ENCODE results near the gene TBX21. TPM values are rescaled to one million over a fixed set of nuclear protein-coding genes. Genes with fewer than 3 reads are reported as not detected.
A peak's percentile ranks its signal among the peaks of the same experiment; 100 is the strongest.

Gene TBX21
- total and polyA plus RNA-seq, 4 donors, result 0.53 to 2.0 (median 0.80) TPM

- no peak overlapping the region for H3K4me3 ChIP-seq
- TF ChIP-seq CTCF (IDR thresholded peaks at IDR 0.05; ENCODE audit: control extremely low read depth, extremely low read depth), result no peak
- DNase-seq, result peak; percentile 47 to 71 (median 65)
Measured at GRCh38 chr17:47785538-47786123, 52.6 kb downstream of the TBX21 start.

GRCh38 chr17:47789611-47790561, 56.9 kb downstream of the TBX21 start:
- peak; percentile 13 to 48 (median 36) for DNase-seq
- Histone ChIP-seq H3K4me3 (no peak overlapping the region), H3K27me3 (ENCODE audit: control insufficient read depth in 3 of 3, insufficient read depth in 3 of 3, low read length in 2 of 3) (peaks cover 3 to 46% (median 27%) of the 10 kb centered on the region in 3 donors), H3K9me3 (ENCODE audit: control insufficient read depth in 4 of 4, insufficient read depth in 3 of 4, low read length in 3 of 4) (no peaks in the 10 kb centered on the region), H3K27ac (ENCODE audit: low read depth in 1 of 2, low read length in 1 of 2) (no peak overlapping the region), H3K9ac (ENCODE audit: insufficient read depth in 1 of 2, low read length in 2 of 2) (no peak overlapping the region), H3K4me1 (ENCODE audit: control insufficient read depth in 5 of 5, insufficient read depth in 5 of 5, low read length in 5 of 5) (peaks cover 0 to 5% (median 0%) of the 10 kb centered on the region in 5 donors), H3K36me3 (ENCODE audit: control insufficient read depth in 4 of 4, insufficient read depth in 4 of 4, low read length in 4 of 4) (no peaks in the 10 kb centered on the region)
- peak; percentile 80 for ATAC-seq (ENCODE audit: insufficient read depth, low FRiP score)
- peak; percentile 17 for TF ChIP-seq CTCF (IDR thresholded peaks at IDR 0.05; ENCODE audit: control extremely low read depth, extremely low read depth)
- 2% methylated on average over 45 to 70 of the region's 70 CpGs for WGBS, 2 donors

More at GRCh38 chr17:47785538-47786123, 52.6 kb downstream of the TBX21 start:
- ATAC-seq (ENCODE audit: insufficient read depth, low FRiP score), result no peak
- peaks cover 0 to 5% (median 0%) of the 10 kb centered on the region in 5 donors for H3K4me1 ChIP-seq (ENCODE audit: control insufficient read depth in 5 of 5, insufficient read depth in 5 of 5, low read length in 5 of 5)
- no peaks in the 10 kb centered on the region for H3K9me3 ChIP-seq (ENCODE audit: control insufficient read depth in 4 of 4, insufficient read depth in 3 of 4, low read length in 3 of 4)
- WGBS, 2 donors, result 24 to 41% methylated on average over 5 of the region's 5 CpGs
- peaks cover 0 to 34% (median 12%) of the 10 kb centered on the region in 3 donors for H3K27me3 ChIP-seq (ENCODE audit: control insufficient read depth in 3 of 3, insufficient read depth in 3 of 3, low read length in 2 of 3)
- no peak overlapping the region for H3K9ac ChIP-seq (ENCODE audit: insufficient read depth in 1 of 2, low read length in 2 of 2)
- no peak overlapping the region for H3K27ac ChIP-seq (ENCODE audit: low read depth in 1 of 2, low read length in 1 of 2)
- H3K36me3 ChIP-seq (ENCODE audit: control insufficient read depth in 4 of 4, insufficient read depth in 4 of 4, low read length in 4 of 4), result no peaks in the 10 kb centered on the region

- no peaks in the 10 kb centered on the region for H3K36me3 ChIP-seq (ENCODE audit: control insufficient read depth in 4 of 4, insufficient read depth in 4 of 4, low read length in 4 of 4)
- WGBS, 2 donors, result 32 to 46% methylated on average over 3 of the region's 3 CpGs
- peaks cover 3 to 48% (median 27%) of the 10 kb centered on the region in 3 donors for H3K27me3 ChIP-seq (ENCODE audit: control insufficient read depth in 3 of 3, insufficient read depth in 3 of 3, low read length in 2 of 3)
Measured at GRCh38 chr17:47791025-47791424, 58.0 kb downstream of the TBX21 start.

More at GRCh38 chr17:47791025-47791424, 58.0 kb downstream of the TBX21 start:
- TF ChIP-seq CTCF (IDR thresholded peaks at IDR 0.05; ENCODE audit: control extremely low read depth, extremely low read depth), result no peak
- Histone ChIP-seq H3K27ac (ENCODE audit: low read depth in 1 of 2, low read length in 1 of 2) (no peak overlapping the region), H3K9me3 (ENCODE audit: control insufficient read depth in 4 of 4, insufficient read depth in 3 of 4, low read length in 3 of 4) (no peaks in the 10 kb centered on the region), H3K4me1 (ENCODE audit: control insufficient read depth in 5 of 5, insufficient read depth in 5 of 5, low read length in 5 of 5) (peaks cover 0 to 5% (median 0%) of the 10 kb centered on the region in 5 donors), H3K9ac (ENCODE audit: insufficient read depth in 1 of 2, low read length in 2 of 2) (no peak overlapping the region), H3K4me3 (no peak overlapping the region)
- no peak for ATAC-seq (ENCODE audit: insufficient read depth, low FRiP score)
- no peak for DNase-seq
